Measurements from ENCODE around the gene HDAC4.

- TF ChIP-seq, protein P1, sequence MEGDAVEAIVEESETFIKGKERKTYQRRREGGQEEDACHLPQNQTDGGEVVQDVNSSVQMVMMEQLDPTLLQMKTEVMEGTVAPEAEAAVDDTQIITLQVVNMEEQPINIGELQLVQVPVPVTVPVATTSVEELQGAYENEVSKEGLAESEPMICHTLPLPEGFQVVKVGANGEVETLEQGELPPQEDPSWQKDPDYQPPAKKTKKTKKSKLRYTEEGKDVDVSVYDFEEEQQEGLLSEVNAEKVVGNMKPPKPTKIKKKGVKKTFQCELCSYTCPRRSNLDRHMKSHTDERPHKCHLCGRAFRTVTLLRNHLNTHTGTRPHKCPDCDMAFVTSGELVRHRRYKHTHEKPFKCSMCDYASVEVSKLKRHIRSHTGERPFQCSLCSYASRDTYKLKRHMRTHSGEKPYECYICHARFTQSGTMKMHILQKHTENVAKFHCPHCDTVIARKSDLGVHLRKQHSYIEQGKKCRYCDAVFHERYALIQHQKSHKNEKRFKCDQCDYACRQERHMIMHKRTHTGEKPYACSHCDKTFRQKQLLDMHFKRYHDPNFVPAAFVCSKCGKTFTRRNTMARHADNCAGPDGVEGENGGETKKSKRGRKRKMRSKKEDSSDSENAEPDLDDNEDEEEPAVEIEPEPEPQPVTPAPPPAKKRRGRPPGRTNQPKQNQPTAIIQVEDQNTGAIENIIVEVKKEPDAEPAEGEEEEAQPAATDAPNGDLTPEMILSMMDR (IDR thresholded peaks at IDR 0.05) = no peak
- no peak for TF ChIP-seq POLR2A (IDR thresholded peaks at IDR 0.05)
- TF ChIP-seq POLR2AphosphoS5 (IDR thresholded peaks at IDR 0.05) = no peak
- TF ChIP-seq EP300 (IDR thresholded peaks at IDR 0.05) = no peak
These were observed 114.9 kb downstream of the HDAC4 start for GRCh38 chr2:239285932-239286230.
